Measurements from ENCODE around the gene S1PR4.
A peak's percentile ranks its signal among the peaks of the same experiment; 100 is the strongest.
"Not testable (repeated sequence)": the region's sequence is repeated elsewhere in the genome, so short reads cannot be mapped to it uniquely, and the experiment has no call there.

The S1PR4 gene

GRCh38 chr19:3153286-3154230 lies 25.0 kb upstream of the S1PR4 start:
- no peak for DNase-seq

GRCh38 chr19:3154447-3154846 lies 24.1 kb upstream of the S1PR4 start:
- DNase-seq: not testable (repeated sequence)

- peak; percentile 100 for DNase-seq
These were observed 23.4 kb upstream of the S1PR4 start for GRCh38 chr19:3154957-3155736.

- no peak for DNase-seq
These were observed 21.3 kb upstream of the S1PR4 start for GRCh38 chr19:3157096-3157845.

- no peak for DNase-seq
These were observed 19.0 kb upstream of the S1PR4 start for GRCh38 chr19:3159565-3159964.

- DNase-seq: no peak
These were observed 18.4 kb upstream of the S1PR4 start for GRCh38 chr19:3160219-3160618.

GRCh38 chr19:3161453-3161852 lies 17.1 kb upstream of the S1PR4 start:
- DNase-seq: no peak

- DNase-seq: no peak
These were observed 15.9 kb upstream of the S1PR4 start for GRCh38 chr19:3162418-3163229.

- peak; percentile 53 for DNase-seq
These were observed 15.2 kb upstream of the S1PR4 start for GRCh38 chr19:3163230-3163886.

GRCh38 chr19:3163943-3164342 lies 14.6 kb upstream of the S1PR4 start:
- no peak for DNase-seq

GRCh38 chr19:3167533-3168272 lies 10.9 kb upstream of the S1PR4 start:
- no peak for DNase-seq

GRCh38 chr19:3171894-3172672 lies 6.5 kb upstream of the S1PR4 start:
- no peak for DNase-seq

GRCh38 chr19:3172673-3173000 lies 5.9 kb upstream of the S1PR4 start:
- not testable (repeated sequence) for DNase-seq

- peak; percentile 65 for DNase-seq
These were observed 2.5 kb upstream of the S1PR4 start for GRCh38 chr19:3175781-3176714.

GRCh38 chr19:3176715-3177501 lies 1.7 kb upstream of the S1PR4 start:
- DNase-seq: peak; percentile 34

- no peak for DNase-seq
These were observed 587 bp downstream of the S1PR4 start for GRCh38 chr19:3178973-3179738.

- DNase-seq: no peak
These were observed 1.2 kb downstream of the S1PR4 start for GRCh38 chr19:3179739-3180293.
